ENCODE data around the gene MARCKS. TPM values are rescaled to one million over a fixed set of nuclear protein-coding genes. Genes with fewer than 3 reads are reported as not detected.

Gene MARCKS
- total and polyA plus RNA-seq, 7 experiments from 2014 or later, result 0.05 to 31.6 (median 4.7) TPM; not detected in 2

DNA sequence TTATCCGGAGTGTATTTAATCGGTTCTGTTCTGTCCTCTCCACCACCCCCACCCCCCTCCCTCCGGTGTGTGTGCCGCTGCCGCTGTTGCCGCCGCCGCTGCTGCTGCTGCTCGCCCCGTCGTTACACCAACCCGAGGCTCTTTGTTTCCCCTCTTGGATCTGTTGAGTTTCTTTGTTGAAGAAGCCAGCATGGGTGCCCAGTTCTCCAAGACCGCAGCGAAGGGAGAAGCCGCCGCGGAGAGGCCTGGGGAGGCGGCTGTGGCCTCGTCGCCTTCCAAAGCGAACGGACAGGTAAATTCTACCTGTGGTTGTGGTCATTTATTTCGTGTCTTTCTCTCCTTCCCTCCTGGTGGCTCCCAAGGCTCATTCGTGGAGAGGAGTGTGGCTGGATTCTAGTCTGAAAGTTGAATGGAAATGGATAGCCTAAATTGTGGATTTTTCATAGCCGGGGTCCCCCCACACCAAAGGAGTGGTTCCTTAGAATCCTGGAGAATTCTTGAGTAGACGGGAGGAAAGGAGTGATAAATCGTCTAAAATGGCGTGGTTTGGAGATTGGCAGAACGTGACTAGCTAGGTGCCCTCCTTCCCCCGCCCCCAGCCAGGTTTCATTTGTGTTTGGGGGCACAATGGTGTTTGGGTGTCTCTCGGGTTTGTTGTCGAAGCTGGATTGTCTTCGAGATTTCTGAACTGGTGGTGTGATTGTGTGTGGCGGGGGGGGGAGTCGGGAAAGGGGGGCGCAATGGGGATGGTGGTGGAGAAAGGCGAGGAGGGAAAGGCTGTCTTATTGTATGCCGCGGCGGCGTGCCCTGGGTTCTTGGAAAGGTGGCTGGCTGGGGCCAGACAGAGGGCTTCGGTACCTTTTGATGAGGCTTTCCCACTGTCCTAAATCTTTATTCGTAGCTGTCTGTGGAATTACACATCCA is 673 bp downstream of the MARCKS start:
- Mint-ChIP-seq H3K4me1 (peaks cover 5 to 14% (median 9%) of the 10 kb centered on the region in 7 donors), H3K9me3 (peaks cover 0 to 15% (median 4%) of the 10 kb centered on the region in 11 donors), H3K36me3 (peaks cover 0 to 8% (median 2%) of the 10 kb centered on the region in 5 donors), H3K4me3 (no peak overlapping the region), H3K27ac (peak overlapping the region in 3 of 9 donors; percentile 22 to 65 (median 62)), H3K27me3 (peaks cover 28 to 40% (median 38%) of the 10 kb centered on the region in 5 donors)
- ChIA-PET POLR2A (no interaction called here), CTCF (interaction anchor here (0.7 kb wide), 1 partner anchor 558 kb away, joined by 3 read pairs; no protein-coding TSS in a partner anchor)
- Histone ChIP-seq H3K4me1 (ENCODE audit: control insufficient read depth in 2 of 2, insufficient read depth in 2 of 2, low read length in 2 of 2) (peaks cover 18 to 40% of the 10 kb centered on the region in 2 donors), H3K36me3 (ENCODE audit: control insufficient read depth in 2 of 3, insufficient read depth in 3 of 3, low read length in 3 of 3) (no peaks in the 10 kb centered on the region), H3K27me3 (ENCODE audit: control insufficient read depth in 2 of 2, insufficient read depth in 2 of 2, low read length in 2 of 2) (peaks cover 15 to 44% of the 10 kb centered on the region in 2 donors), H3K9me3 (ENCODE audit: control insufficient read depth in 2 of 3, low read length in 3 of 3) (no peaks in the 10 kb centered on the region), H3K4me3 (ENCODE audit: low read length) (peak overlapping the region; percentile 55), H3K27ac (ENCODE audit: low read depth, low read length) (no peak overlapping the region)
- DNase-seq, result peak in 4 of 9 donors; percentile 9 to 25 (median 12)
- intact Hi-C loops (cut with micrococcal nuclease), result loop anchor here (1.0 to 5.0 kb wide), 5 partner anchors 113 to 1678 kb away; partner anchors contain the start of gene HDAC2 (in 2 of the 2)
- ATAC-seq, result no peak

DNA sequence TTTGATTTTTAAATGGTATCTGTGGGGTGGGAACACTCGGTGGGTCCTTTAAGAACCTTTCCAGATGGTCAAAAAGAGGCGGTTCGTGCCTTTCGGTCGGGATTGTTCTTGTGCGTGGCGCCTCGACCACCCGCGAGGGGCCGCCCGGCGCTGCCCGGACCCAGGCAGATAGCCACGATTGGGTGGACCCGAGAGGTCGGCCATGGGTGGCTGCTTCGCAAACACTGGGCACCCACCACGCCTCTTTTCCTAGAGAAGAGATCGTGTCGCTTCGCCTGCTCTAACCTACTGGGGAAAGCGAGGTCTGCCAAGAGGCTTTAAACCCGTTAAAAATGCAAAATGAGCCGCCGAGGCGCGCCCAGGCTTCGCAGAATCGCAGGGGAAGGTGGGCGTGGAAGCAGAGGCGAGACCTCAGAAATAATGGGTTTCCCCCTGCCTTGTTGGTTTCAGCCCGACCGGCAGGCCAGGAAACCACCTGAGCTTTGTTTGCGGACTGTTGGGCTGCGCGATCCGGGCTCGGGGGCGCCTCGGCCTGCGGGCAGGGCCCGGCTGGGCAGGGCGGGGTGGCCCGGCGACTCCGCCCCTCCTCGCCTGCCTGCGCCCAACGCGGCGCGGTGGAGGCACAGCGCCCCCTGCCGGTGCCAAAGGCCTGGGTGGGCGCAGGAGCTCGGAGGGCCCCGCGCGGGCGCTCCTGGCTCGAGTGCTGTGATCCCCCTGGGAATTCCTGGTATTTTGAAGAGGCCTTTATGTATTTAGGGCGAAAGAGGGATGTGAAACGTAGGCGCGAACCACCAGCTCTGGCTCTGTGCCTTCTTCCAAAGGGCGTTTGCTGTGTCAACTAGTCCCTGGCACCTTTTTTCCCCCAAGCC is 1.6 kb downstream of the MARCKS start:
- peaks cover 0 to 8% (median 2%) of the 10 kb centered on the region in 5 donors for H3K36me3 Mint-ChIP-seq
- H3K27me3 Mint-ChIP-seq, result peaks cover 21 to 36% (median 31%) of the 10 kb centered on the region in 5 donors

DNA sequence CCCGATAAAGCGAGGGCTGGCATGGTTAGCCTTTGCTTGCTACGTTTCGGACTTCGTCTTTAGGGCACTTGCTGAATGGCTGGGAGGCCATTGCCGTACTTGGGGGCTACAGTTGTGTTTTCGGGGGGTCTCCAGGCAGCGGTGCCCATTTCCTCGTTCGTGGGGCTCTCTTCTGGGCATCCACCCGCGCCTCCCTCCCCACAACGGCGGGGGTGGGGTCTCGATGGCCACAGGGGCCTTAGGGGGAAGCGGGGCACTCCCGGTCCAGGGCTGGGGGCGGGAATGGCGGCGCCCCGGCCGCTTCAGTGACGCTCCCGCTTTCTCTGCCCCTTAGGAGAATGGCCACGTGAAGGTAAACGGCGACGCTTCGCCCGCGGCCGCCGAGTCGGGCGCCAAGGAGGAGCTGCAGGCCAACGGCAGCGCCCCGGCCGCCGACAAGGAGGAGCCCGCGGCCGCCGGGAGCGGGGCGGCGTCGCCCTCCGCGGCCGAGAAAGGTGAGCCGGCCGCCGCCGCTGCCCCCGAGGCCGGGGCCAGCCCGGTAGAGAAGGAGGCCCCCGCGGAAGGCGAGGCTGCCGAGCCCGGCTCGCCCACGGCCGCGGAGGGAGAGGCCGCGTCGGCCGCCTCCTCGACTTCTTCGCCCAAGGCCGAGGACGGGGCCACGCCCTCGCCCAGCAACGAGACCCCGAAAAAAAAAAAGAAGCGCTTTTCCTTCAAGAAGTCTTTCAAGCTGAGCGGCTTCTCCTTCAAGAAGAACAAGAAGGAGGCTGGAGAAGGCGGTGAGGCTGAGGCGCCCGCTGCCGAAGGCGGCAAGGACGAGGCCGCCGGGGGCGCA is 2.4 kb downstream of the MARCKS start:
- intact Hi-C loops (cut with micrococcal nuclease), result loop anchor here in 1 of 2 donors (1.0 to 5.0 kb wide), 5 partner anchors 111 to 1679 kb away; partner anchors contain the start of gene HDAC2
- H3K27ac Mint-ChIP-seq, result no peak overlapping the region
- POLR2A ChIA-PET, result interaction anchor here (0.7 kb wide), 1 partner anchor 9 kb away, joined by 8 read pairs; no protein-coding TSS in a partner anchor
- H3K27me3 ChIP-seq (ENCODE audit: control insufficient read depth in 2 of 2, insufficient read depth in 2 of 2, low read length in 2 of 2), result peaks cover 20 to 44% of the 10 kb centered on the region in 2 donors
- H3K9me3 Mint-ChIP-seq, result peaks cover 0 to 15% (median 4%) of the 10 kb centered on the region in 11 donors
- H3K36me3 ChIP-seq (ENCODE audit: control insufficient read depth in 2 of 3, insufficient read depth in 3 of 3, low read length in 3 of 3), result no peaks in the 10 kb centered on the region
- ATAC-seq, result no peak
- CTCF ChIA-PET, result interaction anchor here (0.6 to 1.1 kb wide), 4 partner anchors 100 to 1679 kb away, joined by 3 to 4 read pairs (median 4); no protein-coding TSS in a partner anchor
- peak in 1 of 9 donors; percentile 0 for DNase-seq
- H3K4me1 Mint-ChIP-seq, result peaks cover 5 to 14% (median 9%) of the 10 kb centered on the region in 7 donors
- no peak overlapping the region for H3K27ac ChIP-seq (ENCODE audit: low read depth, low read length)
- peak overlapping the region in 6 of 10 donors; percentile 53 to 73 (median 60) for H3K4me3 Mint-ChIP-seq
- peaks cover 0 to 8% (median 2%) of the 10 kb centered on the region in 5 donors for H3K36me3 Mint-ChIP-seq
- H3K4me1 ChIP-seq (ENCODE audit: control insufficient read depth in 2 of 2, insufficient read depth in 2 of 2, low read length in 2 of 2), result peaks cover 18 to 40% of the 10 kb centered on the region in 2 donors
- H3K27me3 Mint-ChIP-seq, result peaks cover 17 to 37% (median 26%) of the 10 kb centered on the region in 5 donors
- no peaks in the 10 kb centered on the region for H3K9me3 ChIP-seq (ENCODE audit: control insufficient read depth in 2 of 3, low read length in 3 of 3)
- peak overlapping the region; percentile 55 for H3K4me3 ChIP-seq (ENCODE audit: low read length)

More for the DNA sequence above, 1.6 kb downstream of the MARCKS start:
- peak; percentile 89 for ATAC-seq
- peak; percentile 44 to 93 (median 74) for DNase-seq
- H3K4me1 Mint-ChIP-seq, result peaks cover 5 to 14% (median 9%) of the 10 kb centered on the region in 7 donors
- ChIA-PET POLR2A (no interaction called here), CTCF (interaction anchor here (0.9 to 1.1 kb wide), 3 partner anchors 552 to 1678 kb away, joined by 3 to 4 read pairs (median 4); no protein-coding TSS in a partner anchor)
- Histone ChIP-seq H3K36me3 (ENCODE audit: control insufficient read depth in 2 of 3, insufficient read depth in 3 of 3, low read length in 3 of 3) (no peaks in the 10 kb centered on the region), H3K4me3 (ENCODE audit: low read length) (peak overlapping the region; percentile 55), H3K27me3 (ENCODE audit: control insufficient read depth in 2 of 2, insufficient read depth in 2 of 2, low read length in 2 of 2) (peaks cover 15 to 44% of the 10 kb centered on the region in 2 donors), H3K27ac (ENCODE audit: low read depth, low read length) (no peak overlapping the region), H3K9me3 (ENCODE audit: control insufficient read depth in 2 of 3, low read length in 3 of 3) (no peaks in the 10 kb centered on the region), H3K4me1 (ENCODE audit: control insufficient read depth in 2 of 2, insufficient read depth in 2 of 2, low read length in 2 of 2) (peaks cover 18 to 40% of the 10 kb centered on the region in 2 donors)
- H3K9me3 Mint-ChIP-seq, result peaks cover 0 to 15% (median 4%) of the 10 kb centered on the region in 11 donors
- intact Hi-C loops (cut with micrococcal nuclease), result loop anchor here (1.0 to 5.0 kb wide), 5 partner anchors 112 to 1678 kb away; partner anchors contain the start of gene HDAC2 (in 1 of the 2)
- peak overlapping the region in 6 of 10 donors; percentile 53 to 73 (median 60) for H3K4me3 Mint-ChIP-seq
- H3K27ac Mint-ChIP-seq, result peak overlapping the region in 3 of 9 donors; percentile 62 to 71 (median 65)

DNA sequence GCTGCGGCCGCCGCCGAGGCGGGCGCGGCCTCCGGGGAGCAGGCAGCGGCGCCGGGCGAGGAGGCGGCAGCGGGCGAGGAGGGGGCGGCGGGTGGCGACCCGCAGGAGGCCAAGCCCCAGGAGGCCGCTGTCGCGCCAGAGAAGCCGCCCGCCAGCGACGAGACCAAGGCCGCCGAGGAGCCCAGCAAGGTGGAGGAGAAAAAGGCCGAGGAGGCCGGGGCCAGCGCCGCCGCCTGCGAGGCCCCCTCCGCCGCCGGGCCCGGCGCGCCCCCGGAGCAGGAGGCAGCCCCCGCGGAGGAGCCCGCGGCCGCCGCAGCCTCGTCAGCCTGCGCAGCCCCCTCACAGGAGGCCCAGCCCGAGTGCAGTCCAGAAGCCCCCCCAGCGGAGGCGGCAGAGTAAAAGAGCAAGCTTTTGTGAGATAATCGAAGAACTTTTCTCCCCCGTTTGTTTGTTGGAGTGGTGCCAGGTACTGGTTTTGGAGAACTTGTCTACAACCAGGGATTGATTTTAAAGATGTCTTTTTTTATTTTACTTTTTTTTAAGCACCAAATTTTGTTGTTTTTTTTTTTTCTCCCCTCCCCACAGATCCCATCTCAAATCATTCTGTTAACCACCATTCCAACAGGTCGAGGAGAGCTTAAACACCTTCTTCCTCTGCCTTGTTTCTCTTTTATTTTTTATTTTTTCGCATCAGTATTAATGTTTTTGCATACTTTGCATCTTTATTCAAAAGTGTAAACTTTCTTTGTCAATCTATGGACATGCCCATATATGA is 3.2 kb downstream of the MARCKS start:
- DNase-seq (no peak), ATAC-seq (no peak)
- ChIA-PET CTCF (interaction anchor here (0.6 to 0.7 kb wide), 2 partner anchors 60 to 100 kb away, joined by 3 to 4 read pairs; no protein-coding TSS in a partner anchor), POLR2A (interaction anchor here (0.7 kb wide), 1 partner anchor 9 kb away, joined by 8 read pairs; no protein-coding TSS in a partner anchor)
- H3K9me3 ChIP-seq (ENCODE audit: control insufficient read depth in 2 of 3, low read length in 3 of 3), result no peaks in the 10 kb centered on the region
- H3K36me3 Mint-ChIP-seq, result peaks cover 0 to 8% (median 2%) of the 10 kb centered on the region in 5 donors
- H3K9me3 Mint-ChIP-seq, result peaks cover 0 to 12% (median under 1%) of the 10 kb centered on the region in 11 donors
- no peak overlapping the region for H3K27ac ChIP-seq (ENCODE audit: low read depth, low read length)
- peak overlapping the region in 1 of 9 donors; percentile 34 for H3K27ac Mint-ChIP-seq
- H3K27me3 ChIP-seq (ENCODE audit: control insufficient read depth in 2 of 2, insufficient read depth in 2 of 2, low read length in 2 of 2), result peaks cover 20 to 41% of the 10 kb centered on the region in 2 donors
- no peaks in the 10 kb centered on the region for H3K36me3 ChIP-seq (ENCODE audit: control insufficient read depth in 2 of 3, insufficient read depth in 3 of 3, low read length in 3 of 3)
- peaks cover 5 to 14% (median 7%) of the 10 kb centered on the region in 7 donors for H3K4me1 Mint-ChIP-seq
- peaks cover 15 to 38% (median 27%) of the 10 kb centered on the region in 5 donors for H3K27me3 Mint-ChIP-seq
- peaks cover 15 to 38% of the 10 kb centered on the region in 2 donors for H3K4me1 ChIP-seq (ENCODE audit: control insufficient read depth in 2 of 2, insufficient read depth in 2 of 2, low read length in 2 of 2)
- H3K4me3 ChIP-seq (ENCODE audit: low read length), result no peak overlapping the region
- H3K4me3 Mint-ChIP-seq, result peak overlapping the region in 9 of 10 donors; percentile 5 to 72 (median 46)
- intact Hi-C loops (cut with micrococcal nuclease), result no loop called here

DNA sequence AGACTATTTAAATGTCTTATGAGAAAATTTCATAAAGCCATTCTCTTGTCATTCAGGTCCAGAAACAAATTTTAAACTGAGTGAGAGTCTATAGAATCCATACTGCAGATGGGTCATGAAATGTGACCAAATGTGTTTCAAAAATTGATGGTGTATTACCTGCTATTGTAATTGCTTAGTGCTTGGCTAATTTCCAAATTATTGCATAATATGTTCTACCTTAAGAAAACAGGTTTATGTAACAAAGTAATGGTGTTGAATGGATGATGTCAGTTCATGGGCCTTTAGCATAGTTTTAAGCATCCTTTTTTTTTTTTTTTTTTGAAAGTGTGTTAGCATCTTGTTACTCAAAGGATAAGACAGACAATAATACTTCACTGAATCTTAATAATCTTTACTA is 5.0 kb downstream of the MARCKS start:
- intact Hi-C loops (cut with micrococcal nuclease), result no loop called here
- H3K27me3 Mint-ChIP-seq, result peaks cover 19 to 50% (median 36%) of the 10 kb centered on the region in 5 donors
- no peak overlapping the region for H3K27ac Mint-ChIP-seq
- DNase-seq (no peak), ATAC-seq (no peak)
- H3K4me1 ChIP-seq (ENCODE audit: control insufficient read depth in 2 of 2, insufficient read depth in 2 of 2, low read length in 2 of 2), result peaks cover 15 to 20% of the 10 kb centered on the region in 2 donors
- H3K4me3 Mint-ChIP-seq, result no peak overlapping the region
- H3K4me1 Mint-ChIP-seq, result peaks cover 2 to 14% (median 7%) of the 10 kb centered on the region in 7 donors
- H3K36me3 Mint-ChIP-seq, result peaks cover 0 to 8% (median 2%) of the 10 kb centered on the region in 5 donors
- POLR2A ChIA-PET, result no interaction called here
- H3K9me3 Mint-ChIP-seq, result peaks cover 0 to 9% (median 0%) of the 10 kb centered on the region in 11 donors
- no peaks in the 10 kb centered on the region for H3K36me3 ChIP-seq (ENCODE audit: control insufficient read depth in 2 of 3, insufficient read depth in 3 of 3, low read length in 3 of 3)
- H3K4me3 ChIP-seq (ENCODE audit: low read length), result no peak overlapping the region
- CTCF ChIA-PET, result interaction anchor here (0.8 kb wide), 1 partner anchor 17 kb away, joined by 3 read pairs; no protein-coding TSS in a partner anchor
- H3K9me3 ChIP-seq (ENCODE audit: control insufficient read depth in 2 of 3, low read length in 3 of 3), result no peaks in the 10 kb centered on the region
- H3K27ac ChIP-seq (ENCODE audit: low read depth, low read length), result no peak overlapping the region
- H3K27me3 ChIP-seq (ENCODE audit: control insufficient read depth in 2 of 2, insufficient read depth in 2 of 2, low read length in 2 of 2), result peaks cover 14 to 23% of the 10 kb centered on the region in 2 donors

Data from naive thymus-derived CD4-positive, alpha-beta T cell (primary cell).